Common myeloid progenitor, CD34-positive (primary cell): ENCODE results near the gene ABCD4.

Source experiments
- CTCF ChIA-PET: fragments of 350-600 bp; sonication (Branson Sonifier 250); formaldehyde crosslinking; loops from one replicate; lab custom pipeline; 2021; ENCODE audit warnings: antibody characterized with exemption; lab: Charles Lee
- POLR2A ChIA-PET: fragments of 350-600 bp; sonication (Branson Sonifier 250); formaldehyde crosslinking; loops from one replicate; lab custom pipeline; 2021; ENCODE audit warnings: antibody characterized with exemption; lab: Charles Lee
- DNase-seq, 3 donors: peaks; one replicate each; pipeline versions ENCODE4 v3.0.0 to v3.0.0-alpha.2; 2013
- H3K27ac ChIP-seq, 2 experiments: 1 replicate in 1 of 2; 2 replicates in 1 of 2; pipeline ENCODE4 v1.7.0; 2013; ENCODE audit warnings: inconsistent platforms in 2 of 2, low read length in 2 of 2, mild to moderate bottlenecking in 2 of 2, low read depth in 1 of 2, moderate library complexity in 1 of 2; ENCODE audit not compliant: severe bottlenecking in 2 of 2, insufficient read depth in 1 of 2, poor library complexity in 1 of 2
- H3K27me3 ChIP-seq, 5 experiments: replicated peaks in 2 of 5; 1 replicate in 3 of 5; 2 replicates in 2 of 5; pipeline versions ENCODE4 v1.6.1 to v1.7.0; 2013; ENCODE audit warnings: low read length in 4 of 5, mild to moderate bottlenecking in 2 of 5, moderate library complexity in 2 of 5, inconsistent platforms in 1 of 5; ENCODE audit not compliant: insufficient read depth in 5 of 5, control insufficient read depth in 4 of 5
- H3K36me3 ChIP-seq, 4 experiments: 1 replicate in 2 of 4; 2 replicates in 2 of 4; pipeline versions ENCODE4 v1.6.1 to v1.7.0; 2013; ENCODE audit warnings: low read length in 3 of 4, control low read depth in 1 of 4, mild to moderate bottlenecking in 1 of 4; ENCODE audit not compliant: control insufficient read depth in 4 of 4, insufficient read depth in 4 of 4
- H3K4me1 ChIP-seq, 4 experiments: 1 replicate in 3 of 4; 2 replicates in 1 of 4; pipeline versions ENCODE4 v1.6.1 to v1.7.1; 2013; ENCODE audit warnings: low read length in 3 of 4, mild to moderate bottlenecking in 3 of 4, control low read depth in 1 of 4, inconsistent platforms in 1 of 4, moderate library complexity in 1 of 4; ENCODE audit not compliant: control insufficient read depth in 4 of 4, insufficient read depth in 4 of 4; ENCODE audit errors: control extremely low read depth in 1 of 4
- H3K4me3 ChIP-seq, 7 experiments: 1 replicate in 4 of 7; 2 replicates in 3 of 7; pipeline versions ENCODE4 v1.5.1 to v1.7.0; 2013; ENCODE audit warnings: mild to moderate bottlenecking in 7 of 7, low read length in 6 of 7, moderate library complexity in 6 of 7, inconsistent platforms in 2 of 7, low read depth in 2 of 7, control low read depth in 1 of 7; ENCODE audit not compliant: insufficient read depth in 4 of 7, control insufficient read depth in 1 of 7; ENCODE audit errors: extremely low read depth in 1 of 7
- H3K9me3 ChIP-seq, 5 experiments: 1 replicate in 4 of 5; 2 replicates in 1 of 5; pipeline versions ENCODE4 v1.6.1 to v1.7.1; 2013; ENCODE audit warnings: low read length in 4 of 5, mild to moderate bottlenecking in 2 of 5, inconsistent platforms in 1 of 5, low read depth in 1 of 5, moderate library complexity in 1 of 5; ENCODE audit not compliant: control insufficient read depth in 4 of 5, insufficient read depth in 2 of 5; ENCODE audit errors: control extremely low read depth in 1 of 5
- WGBS: methylation state at CpG from one replicate; pipeline ENCODE4 v1.1.5; 2013; ENCODE audit not compliant: insufficient coverage; 5-methylcytosine and 5-hydroxymethylcytosine counted together

ABCD4 gene

DNA sequence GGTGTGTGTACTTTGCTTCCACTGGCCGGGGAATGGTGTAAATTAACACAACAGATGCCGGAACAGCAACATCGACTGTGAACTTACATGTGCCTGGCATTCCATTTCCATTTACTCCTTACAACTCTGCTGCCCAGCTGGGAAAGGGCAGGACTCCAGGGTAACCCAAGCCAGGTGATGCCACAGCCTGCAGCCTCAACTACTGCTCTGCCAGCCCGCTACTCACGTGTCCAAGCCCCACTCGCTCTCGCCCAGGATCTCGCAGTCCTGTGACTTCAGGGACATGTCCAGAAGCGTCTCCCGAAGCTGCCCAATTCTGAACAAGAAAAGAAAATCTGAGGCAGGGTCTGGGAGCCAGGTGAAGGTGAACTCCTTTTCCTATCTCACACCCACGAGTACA lies 10.7 kb downstream of the ABCD4 start:
- Histone ChIP-seq H3K4me1 (no peaks in the 10 kb centered on the region), H3K27ac (no peak overlapping the region), H3K36me3 (peaks cover 5 to 91% (median 75%) of the 10 kb centered on the region in 4 experiments), H3K4me3 (no peak overlapping the region), H3K27me3 (no peaks in the 10 kb centered on the region), H3K9me3 (no peaks in the 10 kb centered on the region)
- CTCF ChIA-PET = interaction anchor here (0.6 to 2.3 kb wide), 3 partner anchors 10 to 26 kb away, joined by 3 to 8 read pairs (median 5); no protein-coding TSS in a partner anchor
- DNase-seq = no peak
- POLR2A ChIA-PET = no interaction called here
- WGBS = 95% methylated on average over 9 of the region's 11 CpGs

GRCh38 chr14:74290415-74290814 lies 12.3 kb downstream of the ABCD4 start:
- no peak overlapping the region for H3K27ac ChIP-seq
- CTCF ChIA-PET = interaction anchor here (0.9 to 1.0 kb wide), 2 partner anchors 13 to 178 kb away, joined by 3 to 6 read pairs; no protein-coding TSS in a partner anchor
- DNase-seq = peak; percentile 24 to 38 (median 30)
- H3K4me3 ChIP-seq = no peak overlapping the region
- H3K4me1 ChIP-seq = no peaks in the 10 kb centered on the region
- H3K27me3 ChIP-seq = no peaks in the 10 kb centered on the region
- no peaks in the 10 kb centered on the region for H3K9me3 ChIP-seq
- 79% methylated on average over 6 of the region's 7 CpGs for WGBS
- H3K36me3 ChIP-seq = peaks cover 8 to 91% (median 76%) of the 10 kb centered on the region in 4 experiments
- POLR2A ChIA-PET = no interaction called here

- H3K27me3 ChIP-seq = no peaks in the 10 kb centered on the region
- 97% methylated on average over 5 of the region's 5 CpGs for WGBS
- no peak overlapping the region for H3K4me3 ChIP-seq
- ChIA-PET POLR2A (no interaction called here), CTCF (interaction anchor here (0.9 kb wide), 2 partner anchors 9 to 11 kb away, joined by 3 read pairs; no protein-coding TSS in a partner anchor)
- no peak overlapping the region for H3K27ac ChIP-seq
- no peak for DNase-seq
- H3K4me1 ChIP-seq = no peaks in the 10 kb centered on the region
- H3K9me3 ChIP-seq = no peaks in the 10 kb centered on the region
- peaks cover 9 to 90% (median 72%) of the 10 kb centered on the region in 4 experiments for H3K36me3 ChIP-seq
Measured at GRCh38 chr14:74289801-74290200, 12.9 kb downstream of the ABCD4 start.

DNA sequence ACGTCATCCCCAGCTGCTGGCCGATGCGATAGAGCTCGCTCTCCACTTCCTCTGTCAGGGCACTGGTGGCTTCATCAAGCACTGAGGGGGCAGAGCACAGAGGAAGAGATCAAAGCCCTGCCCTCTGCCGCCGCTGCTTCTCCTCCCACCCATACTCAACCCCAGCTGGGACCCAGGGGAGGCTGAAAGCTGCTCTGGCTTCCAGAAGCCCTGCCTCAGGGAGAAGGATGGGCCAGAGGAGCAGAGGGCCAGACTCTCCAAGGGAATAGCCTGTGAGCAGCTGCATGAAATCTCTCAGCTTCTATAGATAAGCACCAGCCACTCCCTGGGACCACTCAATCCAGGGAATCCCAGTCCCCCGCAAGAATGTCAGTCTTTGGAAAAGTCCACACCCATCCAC lies 16.0 kb downstream of the ABCD4 start:
- Histone ChIP-seq H3K36me3 (peaks cover 6 to 87% (median 64%) of the 10 kb centered on the region in 4 experiments), H3K4me1 (no peaks in the 10 kb centered on the region), H3K4me3 (no peak overlapping the region), H3K9me3 (no peaks in the 10 kb centered on the region), H3K27ac (no peak overlapping the region), H3K27me3 (no peaks in the 10 kb centered on the region)
- 94% methylated on average over 6 of the region's 7 CpGs for WGBS
- ChIA-PET POLR2A (no interaction called here), CTCF (interaction anchor here (1.4 to 1.7 kb wide), 2 partner anchors 8 to 11 kb away, joined by 4 to 5 read pairs; no protein-coding TSS in a partner anchor)
- no peak for DNase-seq

DNA sequence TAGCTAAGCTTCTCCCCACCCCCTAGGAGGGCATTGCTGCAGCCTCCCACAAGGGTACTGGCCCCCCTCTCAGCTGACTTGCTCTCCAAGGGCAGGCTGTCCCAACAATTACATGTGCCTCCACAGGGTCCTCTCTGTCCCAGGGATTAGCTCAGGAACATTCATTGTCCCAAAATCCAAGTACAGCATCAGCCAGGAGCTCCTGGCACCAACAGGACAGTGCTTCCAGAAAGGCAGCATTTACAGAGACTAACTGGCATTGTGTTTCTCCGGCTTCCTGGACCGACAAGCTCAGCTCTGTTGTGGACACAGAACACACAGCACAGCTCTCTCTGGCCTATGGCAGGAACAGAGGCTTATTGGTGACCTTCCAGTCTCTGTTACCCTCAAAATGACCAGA lies 21.7 kb downstream of the ABCD4 start:
- Histone ChIP-seq H3K36me3 (peaks cover 6 to 40% (median 18%) of the 10 kb centered on the region in 4 experiments), H3K4me1 (no peaks in the 10 kb centered on the region), H3K27me3 (no peaks in the 10 kb centered on the region), H3K4me3 (no peak overlapping the region), H3K9me3 (peaks cover 0 to 7% (median 3%) of the 10 kb centered on the region in 5 experiments), H3K27ac (no peak overlapping the region)
- no peak for DNase-seq
- 100% methylated on average over 2 of the region's 2 CpGs for WGBS
- ChIA-PET POLR2A (no interaction called here), CTCF (interaction anchor here (1.0 to 1.5 kb wide), 4 partner anchors 8 to 16 kb away, joined by 3 to 6 read pairs (median 4); no protein-coding TSS in a partner anchor)

DNA sequence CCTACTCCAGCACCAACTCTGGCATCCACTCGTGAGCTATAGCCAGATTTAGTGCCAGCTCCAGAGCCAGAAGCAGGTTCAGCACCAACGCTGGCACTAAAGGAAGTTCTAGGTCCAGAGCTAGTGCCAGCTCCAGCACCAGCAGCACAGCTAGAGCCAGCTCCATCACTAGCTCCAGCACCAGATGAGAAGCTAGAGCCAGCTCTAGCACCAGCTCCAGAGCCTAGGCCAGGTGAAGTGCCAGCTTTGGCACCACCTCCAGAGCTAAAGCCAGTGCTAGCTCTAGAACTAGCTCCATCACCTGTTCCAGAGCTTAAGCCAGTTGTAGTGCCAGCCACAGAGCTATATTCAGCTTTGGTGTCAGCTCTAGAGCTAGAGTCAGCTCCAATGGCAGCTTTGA lies 24.7 kb downstream of the ABCD4 start:
- H3K4me1 ChIP-seq = peaks cover 0 to 5% (median 2%) of the 10 kb centered on the region in 4 experiments
- H3K9me3 ChIP-seq = peaks cover 0 to 7% (median 3%) of the 10 kb centered on the region in 5 experiments
- peaks cover under 1 to 16% (median 2%) of the 10 kb centered on the region in 4 experiments for H3K36me3 ChIP-seq
- ChIA-PET POLR2A (no interaction called here), CTCF (interaction anchor here (0.7 to 1.8 kb wide), 6 partner anchors 9 to 32 kb away, joined by 3 to 9 read pairs (median 4); no protein-coding TSS in a partner anchor)
- no peak overlapping the region for H3K27ac ChIP-seq
- no peak overlapping the region for H3K4me3 ChIP-seq
- H3K27me3 ChIP-seq = no peaks in the 10 kb centered on the region
- DNase-seq = no peak
- 100% methylated on average over 2 of the region's 2 CpGs for WGBS

DNA sequence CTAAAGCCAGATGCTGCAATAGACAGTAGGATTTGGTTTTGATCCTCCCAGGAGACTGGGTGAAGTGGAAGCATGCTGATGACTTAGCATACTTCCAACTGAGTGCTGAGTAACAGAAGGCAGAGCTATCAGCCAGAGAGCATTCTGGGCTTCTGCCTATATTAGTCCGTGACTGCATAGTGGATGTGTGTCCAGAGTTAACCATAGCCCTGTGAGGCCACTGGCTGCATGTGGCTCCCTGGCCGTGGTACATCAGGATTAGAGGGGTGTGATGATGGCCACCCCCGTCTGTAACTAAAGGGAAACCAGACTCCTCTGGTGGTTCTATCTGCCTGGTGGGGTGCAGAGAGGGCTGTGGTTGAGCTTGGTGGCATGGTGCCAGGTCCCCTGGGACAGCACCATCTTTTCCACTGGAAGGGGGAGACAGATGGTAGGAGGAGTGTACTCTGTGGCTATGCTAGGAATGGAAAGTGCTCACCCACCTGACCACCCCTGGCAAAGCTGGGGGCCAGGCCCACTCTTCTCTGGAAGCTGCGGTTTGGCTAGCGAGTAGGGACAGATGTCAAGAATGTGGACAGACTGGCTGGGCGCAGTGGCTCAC lies 27.4 kb downstream of the ABCD4 start:
- H3K27me3 ChIP-seq = no peaks in the 10 kb centered on the region
- ChIA-PET CTCF (interaction anchor here (1.7 to 2.0 kb wide), 2 partner anchors 11 to 22 kb away, joined by 4 to 5 read pairs; no protein-coding TSS in a partner anchor), POLR2A (no interaction called here)

More for the DNA sequence above, 27.4 kb downstream of the ABCD4 start:
- H3K9me3 ChIP-seq = peaks cover 0 to 2% (median 0%) of the 10 kb centered on the region in 5 experiments
- 69% methylated on average over 3 of the region's 6 CpGs for WGBS
- no peak overlapping the region for H3K27ac ChIP-seq
- H3K4me1 ChIP-seq = peaks cover 0 to 5% (median 2%) of the 10 kb centered on the region in 4 experiments
- no peaks in the 10 kb centered on the region for H3K36me3 ChIP-seq
- no peak overlapping the region for H3K4me3 ChIP-seq
- DNase-seq = peak in 2 of 3 donors; percentile 57 to 59
